H1 (cell line): ENCODE results near the gene CHRNA5. TPM values are rescaled to one million over a fixed set of nuclear protein-coding genes. Genes with fewer than 3 reads are reported as not detected.

Experiments
- CTCF ChIA-PET: fragments of 300-600 bp; sonication (Branson Sonifier 250); formaldehyde crosslinking; loops from one replicate; lab custom pipeline; 2021; ENCODE audit not compliant: partially characterized antibody; lab: Charles Lee
- POLR2A ChIA-PET: fragments of 300-600 bp; sonication (Branson Sonifier 250); formaldehyde crosslinking; loops from one replicate; lab custom pipeline; 2021; ENCODE audit warnings: inconsistent platforms; ENCODE audit not compliant: partially characterized antibody; lab: Charles Lee
- DNase-seq, 2 experiments: peaks; one replicate each; pipeline versions ENCODE4 v3.0.0 to v3.0.0-alpha.2; 2010 to 2022; ENCODE audit warnings: low spot score in 2 of 2, low read depth in 1 of 2, mixed read lengths in 1 of 2
- FAIRE-seq: peaks from 2 replicates; lab custom pipeline; 2011; peaks lifted over from hg19 to GRCh38; lab: Jason Lieb, UNC
- H2AFZ ChIP-seq: 2 replicates; pipeline ENCODE4 v1.8.1; 2012; ENCODE audit warnings: low read length, inconsistent platforms
- H2AK5ac ChIP-seq: 2 replicates; pipeline ENCODE4 v1.6.1; 2013; ENCODE audit warnings: low read depth, low read length
- H2BK120ac ChIP-seq: replicated peaks from 2 replicates; pipeline ENCODE3; 2013; ENCODE audit warnings: low read depth, low read length, inconsistent platforms
- H2BK12ac ChIP-seq: 2 replicates; pipeline ENCODE4 v1.6.1; 2013; ENCODE audit warnings: low read depth, low read length
- H2BK15ac ChIP-seq: 2 replicates; pipeline ENCODE4 v1.6.1; 2013; ENCODE audit warnings: low read length
- H2BK20ac ChIP-seq: 2 replicates; pipeline ENCODE4 v1.6.1; 2013; ENCODE audit warnings: low read length
- H2BK5ac ChIP-seq: 2 replicates; pipeline ENCODE4 v1.6.1; 2013; ENCODE audit warnings: low read depth, low read length
- H3K14ac ChIP-seq: 2 replicates; pipeline ENCODE4 v1.6.1; 2013; ENCODE audit warnings: inconsistent platforms; ENCODE audit not compliant: insufficient read length
- H3K18ac ChIP-seq: 2 replicates; pipeline ENCODE4 v1.6.1; 2013; ENCODE audit warnings: low read length; ENCODE audit errors: extremely low read depth
- H3K23ac ChIP-seq: 2 replicates; pipeline ENCODE4 v1.6.1; 2013; ENCODE audit warnings: inconsistent platforms; ENCODE audit not compliant: insufficient read length
- H3K23me2 ChIP-seq: 2 replicates; pipeline ENCODE4 v1.6.1; 2013; ENCODE audit warnings: low read depth, low read length
- H3K27ac ChIP-seq: 2 replicates; pipeline ENCODE4 v1.6.1; 2011; ENCODE audit warnings: low read depth, low read length, inconsistent platforms
- H3K27me3 ChIP-seq, 4 experiments: replicated peaks in 1 of 4; 1 replicate in 1 of 4; 2 replicates in 3 of 4; pipeline versions ENCODE4 v1.6.1 to v1.8.1; 2011 to 2013; ENCODE audit warnings: low read length in 3 of 4, mild to moderate bottlenecking in 3 of 4, inconsistent platforms in 2 of 4, mixed read lengths in 2 of 4, moderate library complexity in 1 of 4; ENCODE audit not compliant: control insufficient read depth in 3 of 4, insufficient read depth in 3 of 4; ENCODE audit errors: extremely low read depth in 1 of 4
- H3K36me3 ChIP-seq, 4 experiments: 2 replicates each; pipeline versions ENCODE4 v1.6.1 to v1.8.1; 2011 to 2013; ENCODE audit warnings: mild to moderate bottlenecking in 4 of 4, low read length in 3 of 4, moderate library complexity in 2 of 4, control low read depth in 1 of 4, inconsistent platforms in 1 of 4; ENCODE audit not compliant: insufficient read depth in 4 of 4, control insufficient read depth in 2 of 4
- H3K4ac ChIP-seq: replicated peaks from 2 replicates; pipeline ENCODE3; 2013; ENCODE audit warnings: low read length, low read depth, mixed read lengths, inconsistent platforms; ENCODE audit not compliant: insufficient read length
- H3K4me1 ChIP-seq, 4 experiments: replicated peaks in 1 of 4; 1 replicate in 1 of 4; 2 replicates in 3 of 4; pipeline versions ENCODE4 v1.6.1 to v1.8.1; 2011 to 2013; ENCODE audit warnings: low read length in 3 of 4, inconsistent platforms in 2 of 4, mixed read lengths in 1 of 4; ENCODE audit not compliant: insufficient read depth in 4 of 4, control insufficient read depth in 3 of 4
- H3K4me2 ChIP-seq, 2 experiments: 2 replicates each; pipeline versions ENCODE4 v1.6.1 to v1.8.1; 2011 to 2013; ENCODE audit warnings: low read depth in 2 of 2, low read length in 2 of 2, control low read depth in 1 of 2, inconsistent platforms in 1 of 2, mild to moderate bottlenecking in 1 of 2; ENCODE audit not compliant: insufficient read depth in 1 of 2
- H3K4me3 ChIP-seq, 4 experiments: fragments of 200-600, 300-600 bp in 1 of 4; sonication (generic), shearing (Covaris generic), sonication (Bioruptor Twin) in 1 of 4; 2 replicates each; pipeline versions ENCODE4 v1.5.1 to v1.8.1; 2011 to 2016; ENCODE audit warnings: low read length in 4 of 4, low read depth in 3 of 4, control low read depth in 2 of 4, inconsistent platforms in 2 of 4, mild to moderate bottlenecking in 2 of 4, mixed read lengths in 1 of 4, moderate library complexity in 1 of 4; ENCODE audit not compliant: insufficient read depth in 2 of 4; ENCODE audit errors: extremely low read depth in 1 of 4
- H3K56ac ChIP-seq: replicated peaks from 2 replicates; pipeline ENCODE3; 2013; ENCODE audit warnings: low read depth, mild to moderate bottlenecking, mixed read lengths, low read length, inconsistent platforms; ENCODE audit not compliant: insufficient read length
- H3K79me1 ChIP-seq: 2 replicates; pipeline ENCODE4 v1.6.1; 2013; ENCODE audit warnings: low read depth, low read length, control low read depth
- H3K79me2 ChIP-seq, 2 experiments: 2 replicates each; pipeline versions ENCODE4 v1.6.1 to v1.8.1; 2012 to 2013; ENCODE audit warnings: low read length in 2 of 2, mild to moderate bottlenecking in 2 of 2, inconsistent platforms in 1 of 2; ENCODE audit not compliant: insufficient read depth in 2 of 2, control insufficient read depth in 1 of 2
- H3K9ac ChIP-seq, 4 experiments: replicated peaks in 1 of 4; 1 replicate in 1 of 4; 2 replicates in 3 of 4; pipeline versions ENCODE4 v1.6.1 to v1.8.1; 2011 to 2013; ENCODE audit warnings: low read depth in 3 of 4, low read length in 3 of 4, control low read depth in 2 of 4, mild to moderate bottlenecking in 2 of 4, moderate library complexity in 2 of 4, inconsistent platforms in 1 of 4; ENCODE audit errors: extremely low read depth in 1 of 4
- H3K9me3 ChIP-seq, 2 experiments: 2 replicates each; pipeline versions ENCODE4 v1.6.1 to v1.8.1; 2012 to 2013; ENCODE audit warnings: mild to moderate bottlenecking in 2 of 2, moderate library complexity in 2 of 2, control low read depth in 1 of 2, inconsistent platforms in 1 of 2, low read depth in 1 of 2, low read length in 1 of 2, mixed read lengths in 1 of 2; ENCODE audit not compliant: insufficient read depth in 2 of 2
- H4K20me1 ChIP-seq, 2 experiments: replicated peaks in 1 of 2; 2 replicates each; pipeline versions ENCODE3 to v1.8.1; 2011 to 2013; ENCODE audit warnings: inconsistent platforms in 2 of 2, low read length in 2 of 2, mild to moderate bottlenecking in 1 of 2; ENCODE audit not compliant: insufficient read depth in 2 of 2, control insufficient read depth in 1 of 2
- H4K5ac ChIP-seq: 2 replicates; pipeline ENCODE4 v1.6.1; 2013; ENCODE audit warnings: low read length, low read depth, mixed read lengths, inconsistent platforms; ENCODE audit not compliant: insufficient read length
- H4K8ac ChIP-seq: 2 replicates; pipeline ENCODE4 v1.8.0; 2013; ENCODE audit warnings: mild to moderate bottlenecking, moderate library complexity, low read length, inconsistent platforms; ENCODE audit not compliant: insufficient read depth; ENCODE audit errors: extremely low read depth
- H4K91ac ChIP-seq: replicated peaks from 2 replicates; pipeline ENCODE3; 2013; ENCODE audit warnings: low read length, mixed read lengths, inconsistent platforms; ENCODE audit not compliant: insufficient read length
- CHD2 ChIP-seq: IDR thresholded peaks from 2 replicates; pipeline ENCODE4 v1.6.1; 2012; ENCODE audit warnings: low read length, improper control_type of control experiment
- CTBP2 ChIP-seq: IDR thresholded peaks from 2 replicates; pipeline ENCODE4 v1.7.0; 2011; ENCODE audit warnings: borderline replicate concordance, mild to moderate bottlenecking, moderate library complexity, mixed read lengths, low read length; ENCODE audit not compliant: insufficient read depth, insufficient read length
- FOSL1 ChIP-seq: IDR thresholded peaks from 2 replicates; pipeline ENCODE4 v1.6.1; 2011; ENCODE audit warnings: mild to moderate bottlenecking, low read depth, low read length, moderate library complexity; ENCODE audit not compliant: insufficient read depth
- GTF2F1 ChIP-seq: IDR thresholded peaks from 2 replicates; pipeline ENCODE4 v1.6.1; 2012; ENCODE audit warnings: low read depth, low read length, improper control_type of control experiment, borderline replicate concordance
- HDAC2 ChIP-seq, 2 experiments: fragments of 300-600 bp in 1 of 2; sonication (generic) in 1 of 2; IDR thresholded peaks; 2 replicates each; pipeline ENCODE4 v1.6.1; 2011 to 2012; ENCODE audit warnings: low read depth in 2 of 2, low read length in 2 of 2, mild to moderate bottlenecking in 2 of 2, moderate library complexity in 2 of 2, borderline replicate concordance in 1 of 2, inconsistent platforms in 1 of 2
- KDM5A ChIP-seq: fragments of 200-600 bp; IDR thresholded peaks from 2 replicates; pipeline ENCODE4 v1.7.1; 2012; ENCODE audit warnings: mild to moderate bottlenecking, low read length, inconsistent platforms, mixed read lengths
- MAX ChIP-seq: IDR thresholded peaks from 2 replicates; pipeline ENCODE4 v1.6.1; 2012; ENCODE audit warnings: inconsistent platforms
- TCF12 ChIP-seq: IDR thresholded peaks from 2 replicates; pipeline ENCODE4 v1.6.1; 2011; ENCODE audit warnings: low read depth, mild to moderate bottlenecking, low read length
- WGBS, 2 experiments: shearing (Covaris generic) in 1 of 2; methylation state at CpG; one replicate each; pipeline versions ENCODE4 v1.1.6 to v1.1.7; 2013 to 2015; ENCODE audit warnings: low lambda C conversion rate in 2 of 2, mixed read lengths in 2 of 2, inconsistent platforms in 1 of 2, low coverage in 1 of 2, missing lambda C conversion rate in 1 of 2; ENCODE audit not compliant: insufficient replicate concordance in 2 of 2, insufficient coverage in 1 of 2, insufficient read length in 1 of 2; ENCODE audit errors: extremely low coverage in 1 of 2, missing lambda C conversion rate in 1 of 2; 5-methylcytosine and 5-hydroxymethylcytosine counted together
- polyA plus RNA-seq, 7 experiments: library from polyadenylated mRNA; depleted of rRNA in 3 of 7; stranded (reverse) in 5 of 7; unstranded in 2 of 7; fragments of >200 nt in 5 of 7; fragments of 200-250 nt in 2 of 7; gene quantifications; 1 replicate in 5 of 7; 2 replicates in 1 of 7; 4 replicates in 1 of 7; pipeline versions ENCODE4 v1.2.1 to v1.2.3, GENCODE V29; 2011 to 2013; ENCODE audit warnings: missing spikeins in 2 of 7, mixed read lengths in 2 of 7
- total RNA-seq: library from RNA; stranded (reverse); fragmentation: NEBNext Ultra II Directional; extraction: Animal tissue kit (Norgen Biotek cat#: 25700); gene quantifications from 2 replicates; pipeline ENCODE4 v1.2.1, GENCODE V29; 2021

The CHRNA5 gene
- total and polyA plus RNA-seq, 2 of the 8 experiments (the other 6 are each of a cell fraction or from before 2014, with no cell fraction given), result 13.5 to 31.4 TPM

- Histone ChIP-seq H4K8ac (no peak overlapping the region), H3K36me3 (peaks cover 0 to 3% (median 0%) of the 10 kb centered on the region in 4 experiments; a peak in 1 of 8 replicates), H2BK20ac (no peak overlapping the region), H2BK15ac (no peak overlapping the region), H3K9ac (no peak overlapping the region), H3K4ac (no peak overlapping the region), H3K4me1 (no peaks in the 10 kb centered on the region), H3K14ac (no peak overlapping the region), H3K79me2 (no peaks in the 10 kb centered on the region), H3K79me1 (peaks cover 2% of the 10 kb centered on the region; the same call in 1 of the 2 replicates), H2BK5ac (no peak overlapping the region), H3K27ac (no peak overlapping the region), H4K20me1 (no peaks in the 10 kb centered on the region), H3K23ac (no peak overlapping the region), H3K23me2 (no peaks in the 10 kb centered on the region; the same call in 1 of the 2 replicates), H3K4me2 (no peak overlapping the region), H3K27me3 (peaks cover 0 to 1% (median under 1%) of the 10 kb centered on the region in 4 experiments; a peak in 2 of 7 replicates), H2AFZ (no peak overlapping the region), H3K4me3 (no peak overlapping the region), H2AK5ac (no peak overlapping the region), H3K56ac (no peak overlapping the region), H2BK12ac (no peak overlapping the region), H3K9me3 (no peaks in the 10 kb centered on the region), H4K5ac (no peak overlapping the region), H4K91ac (no peak overlapping the region), H3K18ac (no peak overlapping the region), H2BK120ac (no peak overlapping the region)
- TF ChIP-seq CHD2, result no peak
- no peak for TF ChIP-seq MAX
- TF ChIP-seq TCF12, result no peak
- TF ChIP-seq CTBP2, result no peak
- TF ChIP-seq KDM5A, result no peak
- no peak for TF ChIP-seq HDAC2 (IDR thresholded peaks at IDR 0.05; ENCODE audit: borderline replicate concordance in 1 of 2, low read depth in 2 of 2, low read length in 2 of 2)
- no peak for TF ChIP-seq FOSL1
- no peak for TF ChIP-seq GTF2F1
- ChIA-PET POLR2A (no interaction called here), CTCF (interaction anchor here (1.0 to 6.1 kb wide), 4 partner anchors 10 to 113 kb away, joined by 3 to 49 read pairs (median 4); no protein-coding TSS in a partner anchor)
- no peak for FAIRE-seq
- WGBS, 2 experiments, result 90% methylated on average over 8 of the region's 8 CpGs; no CpG with 5 or more reads in 1 of the 2 experiments
- no peak for DNase-seq
These were observed 62.0 kb downstream of the CHRNA5 start for GRCh38 chr15:78627348-78627747.
